SK-N-SH treated with all-trans-retinoic acid at 6 μM for 48 hours (cell line): ENCODE data around the gene UTP4.
"Not testable (repeated sequence)": the region's sequence is repeated elsewhere in the genome, so short reads cannot be mapped to it uniquely, and the experiment has no call there.

Experiments used
- ATAC-seq: fragments of 200-7000 bp; cut with Tn5 transposase; 3 replicates; pipeline ENCODE4 v1.9.1; 2020; ENCODE audit warnings: mild to moderate bottlenecking, moderate library complexity
- ARNTL ChIP-seq: fragments of 450-650 bp; formaldehyde crosslinking; IDR thresholded peaks from 2 replicates; pipeline ENCODE4 v1.5.0; 2020; ENCODE audit warnings: low read depth, mild to moderate bottlenecking, moderate library complexity, borderline replicate concordance
- BACH2 ChIP-seq: fragments of 250-450 bp; sonication (Bioruptor Pico); IDR thresholded peaks from 2 replicates; pipeline ENCODE4 v1.9.0; 2021; ENCODE audit warnings: mild to moderate bottlenecking, borderline replicate concordance
- CREB5 ChIP-seq: fragments of 250-450 bp; sonication (Bioruptor Pico); IDR thresholded peaks from 2 replicates; pipeline ENCODE4 v1.5.1; 2020; ENCODE audit warnings: low read depth, mild to moderate bottlenecking, moderate library complexity
- CSDC2 ChIP-seq: fragments of 250-450 bp; sonication (Bioruptor Pico); IDR thresholded peaks from 2 replicates; pipeline ENCODE4 v1.5.0; 2020; ENCODE audit warnings: mild to moderate bottlenecking, moderate library complexity
- ESRRG ChIP-seq: fragments of 250-450 bp; sonication (Bioruptor Pico); IDR thresholded peaks from 2 replicates; pipeline ENCODE4 v1.6.1; 2021; ENCODE audit warnings: mild to moderate bottlenecking
- GLIS3 ChIP-seq: fragments of 250-450 bp; sonication (Bioruptor Pico); IDR thresholded peaks from 2 replicates; pipeline ENCODE4 v1.5.0; 2020; ENCODE audit warnings: mild to moderate bottlenecking, moderate library complexity
- ISL1 ChIP-seq: fragments of 250-450 bp; sonication (Bioruptor Pico); IDR thresholded peaks from 2 replicates; pipeline ENCODE4 v2.1.2; 2022; ENCODE audit warnings: mild to moderate bottlenecking, moderate library complexity
- OSR1 ChIP-seq: fragments of 250-450 bp; sonication (Bioruptor Pico); IDR thresholded peaks from 2 replicates; pipeline ENCODE4 v1.8.0; 2022; ENCODE audit warnings: moderate library complexity, mild to moderate bottlenecking, inconsistent platforms
- PPARA ChIP-seq: fragments of 250-450 bp; sonication (Bioruptor Pico); IDR thresholded peaks from 2 replicates; pipeline ENCODE4 v1.5.0; 2020; ENCODE audit warnings: mild to moderate bottlenecking, borderline replicate concordance
- RARB ChIP-seq: fragments of 250-450 bp; sonication (Bioruptor Pico); IDR thresholded peaks from 2 replicates; pipeline ENCODE4 v1.8.0; 2021; ENCODE audit warnings: mild to moderate bottlenecking, moderate library complexity
- SNAI2 ChIP-seq: fragments of 250-450 bp; sonication (Bioruptor Pico); IDR thresholded peaks from 2 replicates; pipeline ENCODE4 v1.5.0; 2020; ENCODE audit warnings: mild to moderate bottlenecking, moderate library complexity
- TOX ChIP-seq: fragments of 250-450 bp; sonication (Bioruptor Pico); IDR thresholded peaks from 2 replicates; pipeline ENCODE4 v1.8.0; 2021; ENCODE audit warnings: mild to moderate bottlenecking, moderate library complexity, borderline replicate concordance
- TSHZ2 ChIP-seq: fragments of 250-450 bp; sonication (Bioruptor Pico); IDR thresholded peaks from 2 replicates; pipeline ENCODE4 v1.5.0; 2020; ENCODE audit warnings: mild to moderate bottlenecking, moderate library complexity
- ZC3H10 ChIP-seq: fragments of 250-450 bp; sonication (Bioruptor Pico); IDR thresholded peaks from 2 replicates; pipeline ENCODE4 v1.5.1; 2021; ENCODE audit warnings: mild to moderate bottlenecking, moderate library complexity
- ZFP3 ChIP-seq: fragments of 250-450 bp; sonication (Bioruptor Pico); IDR thresholded peaks from 2 replicates; pipeline ENCODE4 v1.5.0; 2020; ENCODE audit warnings: mild to moderate bottlenecking, moderate library complexity
- ZFP30 ChIP-seq: fragments of 450-650 bp; formaldehyde crosslinking; IDR thresholded peaks from 2 replicates; pipeline ENCODE4 v1.5.0; 2022; ENCODE audit warnings: mild to moderate bottlenecking, moderate library complexity
- ZNF565 ChIP-seq: fragments of 450-650 bp; formaldehyde crosslinking; conservative IDR thresholded peaks from 2 replicates; pipeline ENCODE4 v1.5.0; 2020; ENCODE audit warnings: low read depth, mild to moderate bottlenecking, moderate library complexity
- ZNF8 ChIP-seq: fragments of 450-650 bp; formaldehyde crosslinking; IDR thresholded peaks from 2 replicates; pipeline ENCODE4 v1.5.0; 2020; ENCODE audit warnings: mild to moderate bottlenecking, moderate library complexity
- TF ChIP-seq, protein P1 (sequence below): fragments of 250-450 bp; sonication (Bioruptor Pico); IDR thresholded peaks from 2 replicates; pipeline ENCODE4 v1.5.1; 2021; ENCODE audit warnings: mild to moderate bottlenecking, moderate library complexity
- TF ChIP-seq, protein P2 (sequence below): fragments of 250-450 bp; sonication (Bioruptor Pico); IDR thresholded peaks from 2 replicates; pipeline ENCODE4 v1.8.0; 2020; ENCODE audit warnings: mild to moderate bottlenecking, moderate library complexity, borderline replicate concordance

The UTP4 gene

DNA sequence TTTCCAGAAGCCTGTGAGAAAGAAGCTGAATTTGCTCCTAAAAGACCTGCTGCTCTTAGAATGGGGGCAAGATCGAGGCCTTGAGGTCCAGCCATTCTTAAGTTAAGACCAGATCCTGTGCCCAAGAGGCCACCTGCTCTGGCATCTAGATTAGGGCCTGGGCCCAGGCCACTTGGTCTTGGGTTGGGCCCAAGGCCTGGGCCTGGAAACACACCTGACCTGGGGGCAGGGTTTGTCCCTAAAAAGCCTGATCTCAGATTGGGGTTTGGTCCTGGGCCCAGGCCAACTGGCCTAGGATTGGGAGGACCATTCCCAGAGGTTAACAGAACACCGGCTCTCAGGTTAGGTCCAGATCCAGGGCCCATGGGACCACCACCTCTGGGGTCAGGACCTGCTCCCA is 12.9 kb upstream of the UTP4 start (continued):
- TF ChIP-seq TSHZ2 (CRISPR knock-in tag) = no peak
- no peak for TF ChIP-seq CSDC2 (CRISPR knock-in tag)
- TF ChIP-seq ZFP3 (CRISPR knock-in tag) = no peak
- TF ChIP-seq, protein P1, sequence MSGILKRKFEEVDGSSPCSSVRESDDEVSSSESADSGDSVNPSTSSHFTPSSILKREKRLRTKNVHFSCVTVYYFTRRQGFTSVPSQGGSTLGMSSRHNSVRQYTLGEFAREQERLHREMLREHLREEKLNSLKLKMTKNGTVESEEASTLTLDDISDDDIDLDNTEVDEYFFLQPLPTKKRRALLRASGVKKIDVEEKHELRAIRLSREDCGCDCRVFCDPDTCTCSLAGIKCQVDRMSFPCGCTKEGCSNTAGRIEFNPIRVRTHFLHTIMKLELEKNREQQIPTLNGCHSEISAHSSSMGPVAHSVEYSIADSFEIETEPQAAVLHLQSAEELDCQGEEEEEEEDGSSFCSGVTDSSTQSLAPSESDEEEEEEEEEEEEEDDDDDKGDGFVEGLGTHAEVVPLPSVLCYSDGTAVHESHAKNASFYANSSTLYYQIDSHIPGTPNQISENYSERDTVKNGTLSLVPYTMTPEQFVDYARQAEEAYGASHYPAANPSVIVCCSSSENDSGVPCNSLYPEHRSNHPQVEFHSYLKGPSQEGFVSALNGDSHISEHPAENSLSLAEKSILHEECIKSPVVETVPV (CRISPR knock-in tag) = no peak
- no peak for TF ChIP-seq TOX (CRISPR knock-in tag)
- no peak for TF ChIP-seq PPARA (CRISPR knock-in tag)

DNA sequence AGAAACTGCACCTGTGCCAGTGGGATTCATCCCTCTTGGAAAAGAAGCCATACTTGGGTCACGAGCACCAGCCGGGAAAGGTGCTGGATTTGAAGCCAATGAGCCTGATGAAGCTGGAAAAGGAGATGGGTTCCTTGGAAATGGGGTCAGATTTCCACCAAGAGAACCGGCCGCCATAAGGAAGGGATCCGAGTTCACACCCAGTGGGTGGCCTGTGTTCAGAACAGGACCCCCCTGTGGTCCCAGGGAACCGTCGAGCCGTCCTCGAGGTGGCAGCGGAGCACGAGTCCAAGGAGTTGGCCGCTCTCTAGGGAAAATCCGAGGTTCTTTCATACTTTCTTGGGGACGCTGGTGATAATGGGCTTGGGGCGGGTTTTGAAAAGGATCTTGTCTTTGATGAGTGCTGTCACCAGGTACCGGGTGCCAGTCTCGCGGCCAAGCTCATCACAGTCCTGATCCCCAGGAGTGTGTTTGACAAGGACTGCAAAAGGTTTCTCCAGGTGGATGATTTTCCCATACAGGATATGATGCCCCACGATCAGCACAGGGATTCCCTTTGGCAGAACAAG is 12.3 kb upstream of the UTP4 start:
- no peak for ATAC-seq

GRCh38 chr16:69123910-69124309 is 8.5 kb upstream of the UTP4 start:
- ATAC-seq = peak; percentile 61
- TF ChIP-seq ZFP3 (CRISPR knock-in tag) = no peak
- TF ChIP-seq ARNTL (CRISPR knock-in tag) = no peak
- no peak for TF ChIP-seq BACH2 (CRISPR knock-in tag)
- no peak for TF ChIP-seq OSR1
- no peak for TF ChIP-seq GLIS3
- no peak for TF ChIP-seq RARB
- TF ChIP-seq, protein P2, sequence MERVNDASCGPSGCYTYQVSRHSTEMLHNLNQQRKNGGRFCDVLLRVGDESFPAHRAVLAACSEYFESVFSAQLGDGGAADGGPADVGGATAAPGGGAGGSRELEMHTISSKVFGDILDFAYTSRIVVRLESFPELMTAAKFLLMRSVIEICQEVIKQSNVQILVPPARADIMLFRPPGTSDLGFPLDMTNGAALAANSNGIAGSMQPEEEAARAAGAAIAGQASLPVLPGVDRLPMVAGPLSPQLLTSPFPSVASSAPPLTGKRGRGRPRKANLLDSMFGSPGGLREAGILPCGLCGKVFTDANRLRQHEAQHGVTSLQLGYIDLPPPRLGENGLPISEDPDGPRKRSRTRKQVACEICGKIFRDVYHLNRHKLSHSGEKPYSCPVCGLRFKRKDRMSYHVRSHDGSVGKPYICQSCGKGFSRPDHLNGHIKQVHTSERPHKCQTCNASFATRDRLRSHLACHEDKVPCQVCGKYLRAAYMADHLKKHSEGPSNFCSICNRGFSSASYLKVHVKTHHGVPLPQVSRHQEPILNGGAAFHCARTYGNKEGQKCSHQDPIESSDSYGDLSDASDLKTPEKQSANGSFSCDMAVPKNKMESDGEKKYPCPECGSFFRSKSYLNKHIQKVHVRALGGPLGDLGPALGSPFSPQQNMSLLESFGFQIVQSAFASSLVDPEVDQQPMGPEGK (CRISPR knock-in tag) = no peak
- TF ChIP-seq ZFP30 (CRISPR knock-in tag) = no peak
- TF ChIP-seq SNAI2 = no peak
- TF ChIP-seq ESRRG = no peak
- TF ChIP-seq ISL1 (CRISPR knock-in tag) = no peak
- no peak for TF ChIP-seq PPARA (CRISPR knock-in tag)
- TF ChIP-seq CSDC2 (CRISPR knock-in tag) = no peak
- TF ChIP-seq ZC3H10 (CRISPR knock-in tag) = no peak

More for the DNA sequence above, 12.3 kb upstream of the UTP4 start:
- TF ChIP-seq CREB5 (CRISPR knock-in tag) (no peak), GLIS3 (no peak), ZNF565 (CRISPR knock-in tag) (no peak), ZNF8 (CRISPR knock-in tag) (no peak)
- TF ChIP-seq, protein P1 (CRISPR knock-in tag) = no peak

DNA sequence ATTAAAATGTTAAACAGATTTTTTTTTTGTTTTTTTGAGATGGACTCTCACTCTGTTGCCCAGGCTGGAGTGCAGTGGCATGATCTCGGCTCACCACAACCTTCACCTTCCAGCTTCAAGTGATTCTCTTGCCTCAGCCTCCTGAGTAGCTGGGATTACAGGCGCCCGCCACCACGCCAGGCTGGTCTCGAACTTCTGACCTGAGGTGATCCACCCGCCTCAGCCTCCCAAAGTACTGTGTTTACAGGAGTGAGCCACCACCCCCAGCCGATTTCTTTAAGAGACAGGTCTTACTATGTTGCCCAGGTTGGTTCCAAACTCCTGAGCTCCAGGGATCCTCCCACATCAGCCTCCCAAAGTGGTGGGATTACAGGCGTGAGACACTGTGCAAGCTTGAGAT is 8.0 kb upstream of the UTP4 start:
- not testable (repeated sequence) for ATAC-seq

DNA sequence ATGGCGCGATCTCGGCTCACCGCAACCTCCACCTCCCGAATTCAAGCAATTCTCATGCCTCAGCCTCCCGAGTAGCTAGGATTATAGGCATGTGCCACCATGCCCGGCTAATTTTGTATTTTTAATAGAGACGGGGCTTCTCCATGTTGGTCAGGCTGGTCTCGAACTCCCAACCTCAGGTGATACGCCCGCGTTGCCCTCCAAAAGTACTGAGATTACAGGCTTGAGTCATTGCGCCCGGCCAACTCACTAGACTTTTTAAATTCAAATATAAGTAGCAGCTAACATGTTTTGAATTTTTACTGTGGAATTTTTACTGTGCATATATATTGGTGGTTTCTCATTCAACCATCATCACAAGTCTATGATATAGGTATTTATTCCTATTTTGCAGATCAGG is 7.5 kb upstream of the UTP4 start:
- ATAC-seq = not testable (repeated sequence)
